SK-N-SH treated with all-trans-retinoic acid at 6 μM for 48 hours (cell line): Measurements from ENCODE around the gene NTM.

Source experiments
- ATAC-seq: fragments of 200-7000 bp; cut with Tn5 transposase; 3 replicates; pipeline ENCODE4 v1.9.1; 2020; ENCODE audit warnings: mild to moderate bottlenecking, moderate library complexity
- BACH2 ChIP-seq: fragments of 250-450 bp; sonication (Bioruptor Pico); IDR thresholded peaks from 2 replicates; pipeline ENCODE4 v1.9.0; 2021; ENCODE audit warnings: mild to moderate bottlenecking, borderline replicate concordance
- CREB5 ChIP-seq: fragments of 250-450 bp; sonication (Bioruptor Pico); IDR thresholded peaks from 2 replicates; pipeline ENCODE4 v1.5.1; 2020; ENCODE audit warnings: low read depth, mild to moderate bottlenecking, moderate library complexity
- CSDC2 ChIP-seq: fragments of 250-450 bp; sonication (Bioruptor Pico); IDR thresholded peaks from 2 replicates; pipeline ENCODE4 v1.5.0; 2020; ENCODE audit warnings: mild to moderate bottlenecking, moderate library complexity
- ESRRG ChIP-seq: fragments of 250-450 bp; sonication (Bioruptor Pico); IDR thresholded peaks from 2 replicates; pipeline ENCODE4 v1.6.1; 2021; ENCODE audit warnings: mild to moderate bottlenecking
- GLIS3 ChIP-seq: fragments of 250-450 bp; sonication (Bioruptor Pico); IDR thresholded peaks from 2 replicates; pipeline ENCODE4 v1.5.0; 2020; ENCODE audit warnings: mild to moderate bottlenecking, moderate library complexity
- ISL1 ChIP-seq: fragments of 250-450 bp; sonication (Bioruptor Pico); IDR thresholded peaks from 2 replicates; pipeline ENCODE4 v2.1.2; 2022; ENCODE audit warnings: mild to moderate bottlenecking, moderate library complexity
- PATZ1 ChIP-seq: fragments of 250-450 bp; sonication (Bioruptor Pico); IDR thresholded peaks from 2 replicates; pipeline ENCODE4 v1.8.0; 2020; ENCODE audit warnings: mild to moderate bottlenecking, moderate library complexity, borderline replicate concordance
- POU6F1 ChIP-seq: fragments of 250-450 bp; sonication (Bioruptor Pico); IDR thresholded peaks from 2 replicates; pipeline ENCODE4 v1.8.0; 2021; ENCODE audit warnings: low read depth, mild to moderate bottlenecking, moderate library complexity, borderline replicate concordance
- PPARA ChIP-seq: fragments of 250-450 bp; sonication (Bioruptor Pico); IDR thresholded peaks from 2 replicates; pipeline ENCODE4 v1.5.0; 2020; ENCODE audit warnings: mild to moderate bottlenecking, borderline replicate concordance
- RARB ChIP-seq: fragments of 250-450 bp; sonication (Bioruptor Pico); IDR thresholded peaks from 2 replicates; pipeline ENCODE4 v1.8.0; 2021; ENCODE audit warnings: mild to moderate bottlenecking, moderate library complexity
- SNAI2 ChIP-seq: fragments of 250-450 bp; sonication (Bioruptor Pico); IDR thresholded peaks from 2 replicates; pipeline ENCODE4 v1.5.0; 2020; ENCODE audit warnings: mild to moderate bottlenecking, moderate library complexity
- TCF4 ChIP-seq: fragments of 250-450 bp; sonication (Bioruptor Pico); IDR thresholded peaks from 2 replicates; pipeline ENCODE4 v1.8.0; 2021; ENCODE audit warnings: mild to moderate bottlenecking, moderate library complexity, borderline replicate concordance
- TOX ChIP-seq: fragments of 250-450 bp; sonication (Bioruptor Pico); IDR thresholded peaks from 2 replicates; pipeline ENCODE4 v1.8.0; 2021; ENCODE audit warnings: mild to moderate bottlenecking, moderate library complexity, borderline replicate concordance
- ZC3H10 ChIP-seq: fragments of 250-450 bp; sonication (Bioruptor Pico); IDR thresholded peaks from 2 replicates; pipeline ENCODE4 v1.5.1; 2021; ENCODE audit warnings: mild to moderate bottlenecking, moderate library complexity
- ZFP3 ChIP-seq: fragments of 250-450 bp; sonication (Bioruptor Pico); IDR thresholded peaks from 2 replicates; pipeline ENCODE4 v1.5.0; 2020; ENCODE audit warnings: mild to moderate bottlenecking, moderate library complexity
- ZFP30 ChIP-seq: fragments of 450-650 bp; formaldehyde crosslinking; IDR thresholded peaks from 2 replicates; pipeline ENCODE4 v1.5.0; 2022; ENCODE audit warnings: mild to moderate bottlenecking, moderate library complexity
- ZNF565 ChIP-seq: fragments of 450-650 bp; formaldehyde crosslinking; conservative IDR thresholded peaks from 2 replicates; pipeline ENCODE4 v1.5.0; 2020; ENCODE audit warnings: low read depth, mild to moderate bottlenecking, moderate library complexity
- ZNF70 ChIP-seq: fragments of 450-650 bp; formaldehyde crosslinking; IDR thresholded peaks from 2 replicates; pipeline ENCODE4 v1.5.0; 2020; ENCODE audit warnings: mild to moderate bottlenecking, moderate library complexity
- ZNF8 ChIP-seq: fragments of 450-650 bp; formaldehyde crosslinking; IDR thresholded peaks from 2 replicates; pipeline ENCODE4 v1.5.0; 2020; ENCODE audit warnings: mild to moderate bottlenecking, moderate library complexity
- TF ChIP-seq, protein P1 (sequence below): fragments of 250-450 bp; sonication (Bioruptor Pico); IDR thresholded peaks from 2 replicates; pipeline ENCODE4 v1.5.0; 2020; ENCODE audit warnings: mild to moderate bottlenecking, moderate library complexity
- TF ChIP-seq, protein P2 (sequence below): fragments of 250-450 bp; sonication (Bioruptor Pico); IDR thresholded peaks from 2 replicates; pipeline ENCODE4 v1.5.1; 2021; ENCODE audit warnings: mild to moderate bottlenecking, moderate library complexity

The NTM gene

GRCh38 chr11:131686836-131687235 lies 316.4 kb downstream of the NTM start:
- no peak for ATAC-seq
- TF ChIP-seq BACH2 (CRISPR knock-in tag) (no peak), ZNF70 (CRISPR knock-in tag) (no peak), TOX (no peak), ZC3H10 (CRISPR knock-in tag) (no peak), GLIS3 (CRISPR knock-in tag) (no peak), ZNF8 (CRISPR knock-in tag) (no peak), TCF4 (CRISPR knock-in tag) (no peak), ESRRG (CRISPR knock-in tag) (no peak), ISL1 (CRISPR knock-in tag) (no peak), RARB (no peak), CSDC2 (no peak), PPARA (CRISPR knock-in tag) (no peak), ZFP30 (CRISPR knock-in tag) (no peak), ZNF565 (CRISPR knock-in tag) (no peak), SNAI2 (CRISPR knock-in tag) (no peak), ZFP3 (CRISPR knock-in tag) (no peak)
- TF ChIP-seq, protein P1, sequence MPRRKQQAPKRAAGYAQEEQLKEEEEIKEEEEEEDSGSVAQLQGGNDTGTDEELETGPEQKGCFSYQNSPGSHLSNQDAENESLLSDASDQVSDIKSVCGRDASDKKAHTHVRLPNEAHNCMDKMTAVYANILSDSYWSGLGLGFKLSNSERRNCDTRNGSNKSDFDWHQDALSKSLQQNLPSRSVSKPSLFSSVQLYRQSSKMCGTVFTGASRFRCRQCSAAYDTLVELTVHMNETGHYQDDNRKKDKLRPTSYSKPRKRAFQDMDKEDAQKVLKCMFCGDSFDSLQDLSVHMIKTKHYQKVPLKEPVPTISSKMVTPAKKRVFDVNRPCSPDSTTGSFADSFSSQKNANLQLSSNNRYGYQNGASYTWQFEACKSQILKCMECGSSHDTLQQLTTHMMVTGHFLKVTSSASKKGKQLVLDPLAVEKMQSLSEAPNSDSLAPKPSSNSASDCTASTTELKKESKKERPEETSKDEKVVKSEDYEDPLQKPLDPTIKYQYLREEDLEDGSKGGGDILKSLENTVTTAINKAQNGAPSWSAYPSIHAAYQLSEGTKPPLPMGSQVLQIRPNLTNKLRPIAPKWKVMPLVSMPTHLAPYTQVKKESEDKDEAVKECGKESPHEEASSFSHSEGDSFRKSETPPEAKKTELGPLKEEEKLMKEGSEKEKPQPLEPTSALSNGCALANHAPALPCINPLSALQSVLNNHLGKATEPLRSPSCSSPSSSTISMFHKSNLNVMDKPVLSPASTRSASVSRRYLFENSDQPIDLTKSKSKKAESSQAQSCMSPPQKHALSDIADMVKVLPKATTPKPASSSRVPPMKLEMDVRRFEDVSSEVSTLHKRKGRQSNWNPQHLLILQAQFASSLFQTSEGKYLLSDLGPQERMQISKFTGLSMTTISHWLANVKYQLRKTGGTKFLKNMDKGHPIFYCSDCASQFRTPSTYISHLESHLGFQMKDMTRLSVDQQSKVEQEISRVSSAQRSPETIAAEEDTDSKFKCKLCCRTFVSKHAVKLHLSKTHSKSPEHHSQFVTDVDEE (CRISPR knock-in tag), result no peak
- TF ChIP-seq, protein P2, sequence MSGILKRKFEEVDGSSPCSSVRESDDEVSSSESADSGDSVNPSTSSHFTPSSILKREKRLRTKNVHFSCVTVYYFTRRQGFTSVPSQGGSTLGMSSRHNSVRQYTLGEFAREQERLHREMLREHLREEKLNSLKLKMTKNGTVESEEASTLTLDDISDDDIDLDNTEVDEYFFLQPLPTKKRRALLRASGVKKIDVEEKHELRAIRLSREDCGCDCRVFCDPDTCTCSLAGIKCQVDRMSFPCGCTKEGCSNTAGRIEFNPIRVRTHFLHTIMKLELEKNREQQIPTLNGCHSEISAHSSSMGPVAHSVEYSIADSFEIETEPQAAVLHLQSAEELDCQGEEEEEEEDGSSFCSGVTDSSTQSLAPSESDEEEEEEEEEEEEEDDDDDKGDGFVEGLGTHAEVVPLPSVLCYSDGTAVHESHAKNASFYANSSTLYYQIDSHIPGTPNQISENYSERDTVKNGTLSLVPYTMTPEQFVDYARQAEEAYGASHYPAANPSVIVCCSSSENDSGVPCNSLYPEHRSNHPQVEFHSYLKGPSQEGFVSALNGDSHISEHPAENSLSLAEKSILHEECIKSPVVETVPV (CRISPR knock-in tag), result no peak

DNA sequence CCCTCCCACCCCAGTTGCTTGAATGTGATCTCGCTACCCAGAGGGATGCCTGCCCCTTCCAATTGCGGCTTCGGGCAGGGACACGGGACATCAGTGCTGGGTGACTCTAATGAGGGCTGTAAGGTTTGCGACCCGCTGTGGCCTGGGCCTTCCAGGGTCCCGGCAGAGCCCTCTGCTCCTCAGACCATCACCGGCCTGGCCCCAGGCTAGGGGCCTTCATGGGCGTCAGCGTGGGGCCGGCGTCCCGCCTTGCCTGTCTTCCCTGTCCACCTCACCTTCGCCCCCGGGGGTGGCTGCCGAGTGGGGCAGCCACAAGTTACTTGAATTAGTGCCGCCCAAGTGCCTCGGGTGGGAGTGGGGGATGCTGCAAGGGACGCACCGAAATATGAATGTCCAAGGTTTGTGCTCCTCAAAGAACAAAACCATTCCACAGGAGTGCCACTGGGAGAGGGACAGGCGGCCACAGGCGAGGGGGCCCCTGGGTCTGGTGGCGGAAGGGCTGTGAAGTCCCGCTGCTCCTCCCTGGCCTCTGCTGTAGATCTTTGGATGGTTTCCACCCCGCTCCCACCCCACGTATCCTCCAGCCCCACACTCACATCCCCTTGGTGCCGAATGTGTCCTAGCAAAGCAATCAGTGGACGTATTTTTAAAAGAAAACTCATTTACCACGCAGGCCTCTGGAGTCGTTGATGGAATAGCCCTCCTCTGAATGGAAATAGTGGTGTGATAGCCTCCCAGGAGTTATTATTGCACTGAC lies 317.1 kb downstream of the NTM start:
- no peak for ATAC-seq
- no peak for TF ChIP-seq ZFP3 (CRISPR knock-in tag)
- TF ChIP-seq RARB, result no peak
- TF ChIP-seq CREB5 (CRISPR knock-in tag), result no peak
- no peak for TF ChIP-seq ZFP30 (CRISPR knock-in tag)
- TF ChIP-seq TCF4 (CRISPR knock-in tag), result no peak
- no peak for TF ChIP-seq ZNF70 (CRISPR knock-in tag)
- no peak for TF ChIP-seq PATZ1 (CRISPR knock-in tag)
- no peak for TF ChIP-seq POU6F1 (CRISPR knock-in tag)
